ENCODE results near the gene SLC7A8. TPM values are rescaled to one million over a fixed set of nuclear protein-coding genes. Genes with fewer than 3 reads are reported as not detected.

The SLC7A8 gene
- total RNA-seq, 1 experiment from 2014 or later = 0.90 TPM

- POLR2A ChIA-PET = interaction anchor here (0.6 kb wide), 1 partner anchor 230 kb away, joined by 5 read pairs; no protein-coding TSS in a partner anchor
- H3K27me3 ChIP-seq (ENCODE audit: control insufficient read depth, insufficient read depth, low read length) = no peaks in the 10 kb centered on the region
- TF ChIP-seq POLR2AphosphoS5 (IDR thresholded peaks at IDR 0.05; ENCODE audit: low read depth, low read length) (no peak), CTCF (IDR thresholded peaks at IDR 0.05) (no peak), TCF7L2 (IDR thresholded peaks at IDR 0.05; ENCODE audit: low read depth, low read length) (no peak), SIN3A (IDR thresholded peaks at IDR 0.05; ENCODE audit: borderline replicate concordance, insufficient read depth, low read depth, low read length) (no peak)
- TF ChIP-seq, protein P1, sequence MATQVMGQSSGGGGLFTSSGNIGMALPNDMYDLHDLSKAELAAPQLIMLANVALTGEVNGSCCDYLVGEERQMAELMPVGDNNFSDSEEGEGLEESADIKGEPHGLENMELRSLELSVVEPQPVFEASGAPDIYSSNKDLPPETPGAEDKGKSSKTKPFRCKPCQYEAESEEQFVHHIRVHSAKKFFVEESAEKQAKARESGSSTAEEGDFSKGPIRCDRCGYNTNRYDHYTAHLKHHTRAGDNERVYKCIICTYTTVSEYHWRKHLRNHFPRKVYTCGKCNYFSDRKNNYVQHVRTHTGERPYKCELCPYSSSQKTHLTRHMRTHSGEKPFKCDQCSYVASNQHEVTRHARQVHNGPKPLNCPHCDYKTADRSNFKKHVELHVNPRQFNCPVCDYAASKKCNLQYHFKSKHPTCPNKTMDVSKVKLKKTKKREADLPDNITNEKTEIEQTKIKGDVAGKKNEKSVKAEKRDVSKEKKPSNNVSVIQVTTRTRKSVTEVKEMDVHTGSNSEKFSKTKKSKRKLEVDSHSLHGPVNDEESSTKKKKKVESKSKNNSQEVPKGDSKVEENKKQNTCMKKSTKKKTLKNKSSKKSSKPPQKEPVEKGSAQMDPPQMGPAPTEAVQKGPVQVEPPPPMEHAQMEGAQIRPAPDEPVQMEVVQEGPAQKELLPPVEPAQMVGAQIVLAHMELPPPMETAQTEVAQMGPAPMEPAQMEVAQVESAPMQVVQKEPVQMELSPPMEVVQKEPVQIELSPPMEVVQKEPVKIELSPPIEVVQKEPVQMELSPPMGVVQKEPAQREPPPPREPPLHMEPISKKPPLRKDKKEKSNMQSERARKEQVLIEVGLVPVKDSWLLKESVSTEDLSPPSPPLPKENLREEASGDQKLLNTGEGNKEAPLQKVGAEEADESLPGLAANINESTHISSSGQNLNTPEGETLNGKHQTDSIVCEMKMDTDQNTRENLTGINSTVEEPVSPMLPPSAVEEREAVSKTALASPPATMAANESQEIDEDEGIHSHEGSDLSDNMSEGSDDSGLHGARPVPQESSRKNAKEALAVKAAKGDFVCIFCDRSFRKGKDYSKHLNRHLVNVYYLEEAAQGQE (IDR thresholded peaks at IDR 0.05; ENCODE audit: insufficient read depth in 1 of 2, low read depth in 2 of 2, low read length in 1 of 2) = no peak
- H3K9me3 ChIP-seq (ENCODE audit: control insufficient read depth, insufficient read depth, low read depth, low read length) = no peaks in the 10 kb centered on the region
- BruUV-seq (replicated peaks) = no TSS peak
- no peak for ATAC-seq
- no peak for DNase-seq (ENCODE audit: low read depth, low spot score)
- H3K4me1 ChIP-seq (ENCODE audit: control insufficient read depth, insufficient read depth, low read length) = no peaks in the 10 kb centered on the region
- H3K4me3 ChIP-seq (ENCODE audit: low read depth in 2 of 2, low read length in 2 of 2) = no peak overlapping the region
- CTCF ChIA-PET = no interaction called here
- in situ Hi-C loops (cut with HindIII; ENCODE audit: low pct_unique_long_range_greater_than_20kb, low sequenced_read_pairs) = no loop called here
- H3K27ac ChIP-seq (ENCODE audit: low read length) = no peak overlapping the region
- H3K36me3 ChIP-seq (ENCODE audit: control insufficient read depth, insufficient read depth, low read length) = peaks cover 49% of the 10 kb centered on the region
- intact Hi-C loops (cut with micrococcal nuclease; ENCODE audit: unreplicated experiment) = no loop called here
These were observed 98.0 kb downstream of the SLC7A8 start for GRCh38 chr14:23085458-23085857.

DNA sequence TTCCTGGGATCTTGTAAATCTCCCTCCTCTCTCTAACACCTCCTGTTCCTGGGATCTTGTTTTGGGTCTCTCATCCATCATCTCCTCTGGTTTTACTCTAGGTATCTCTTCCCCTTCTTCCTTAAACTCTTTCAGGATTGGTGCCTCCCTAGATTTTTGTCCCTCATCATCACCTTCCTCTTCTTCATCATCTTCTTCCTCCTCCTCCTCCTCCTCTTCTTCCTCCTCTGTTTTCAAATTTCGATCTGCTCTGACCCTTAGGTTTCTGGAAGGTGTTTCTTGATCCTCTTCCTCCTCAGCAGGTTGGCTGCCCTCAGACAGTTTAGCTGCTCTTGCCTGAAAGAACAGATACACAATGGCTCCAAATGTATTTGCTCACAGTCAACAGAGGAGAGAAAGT, 103.0 kb downstream of the SLC7A8 start:
- CTCF ChIA-PET = interaction anchor here (0.6 kb wide), 1 partner anchor 10 kb away, joined by 3 read pairs; no protein-coding TSS in a partner anchor
- no peak for DNase-seq (ENCODE audit: low read depth, low spot score)
- ATAC-seq = no peak
- TF ChIP-seq TCF7L2 (IDR thresholded peaks at IDR 0.05; ENCODE audit: low read depth, low read length) = no peak
- TF ChIP-seq, protein P1 (IDR thresholded peaks at IDR 0.05; ENCODE audit: insufficient read depth in 1 of 2, low read depth in 2 of 2, low read length in 1 of 2) = no peak
- no peak for TF ChIP-seq POLR2AphosphoS5 (IDR thresholded peaks at IDR 0.05; ENCODE audit: low read depth, low read length)
- no peak for TF ChIP-seq CTCF (IDR thresholded peaks at IDR 0.05)
- TF ChIP-seq SIN3A (IDR thresholded peaks at IDR 0.05; ENCODE audit: borderline replicate concordance, insufficient read depth, low read depth, low read length) = no peak
- Histone ChIP-seq H3K4me3 (ENCODE audit: low read depth in 2 of 2, low read length in 2 of 2) (no peak overlapping the region), H3K27me3 (ENCODE audit: control insufficient read depth, insufficient read depth, low read length) (no peaks in the 10 kb centered on the region), H3K27ac (ENCODE audit: low read length) (no peak overlapping the region), H3K9me3 (ENCODE audit: control insufficient read depth, insufficient read depth, low read depth, low read length) (no peaks in the 10 kb centered on the region), H3K4me1 (ENCODE audit: control insufficient read depth, insufficient read depth, low read length) (peaks cover 13% of the 10 kb centered on the region), H3K36me3 (ENCODE audit: control insufficient read depth, insufficient read depth, low read length) (peaks cover 44% of the 10 kb centered on the region)
- POLR2A ChIA-PET = no interaction called here
- in situ Hi-C loops (cut with HindIII; ENCODE audit: low pct_unique_long_range_greater_than_20kb, low sequenced_read_pairs) = no loop called here
- BruUV-seq (replicated peaks) = no TSS peak
- intact Hi-C loops (cut with micrococcal nuclease; ENCODE audit: unreplicated experiment) = no loop called here
